ENCODE data around the gene EMC10.

- no peak for TF ChIP-seq POLR2AphosphoS5 (IDR thresholded peaks at IDR 0.05; ENCODE audit: low read depth)
- TF ChIP-seq CTCF (IDR thresholded peaks at IDR 0.05; ENCODE audit: insufficient read depth, low read length): no peak
- no peak for TF ChIP-seq GABPA (IDR thresholded peaks at IDR 0.05; ENCODE audit: low read depth)
- TF ChIP-seq REST (IDR thresholded peaks at IDR 0.05; ENCODE audit: insufficient replicate concordance, low read depth): no peak
- TF ChIP-seq SPI1 (IDR thresholded peaks at IDR 0.05; ENCODE audit: borderline replicate concordance, low read depth): no peak
Observed at GRCh38 chr19:50482916-50483315, 6.6 kb downstream of the EMC10 start.

All from HL-60 (cell line).